Mesenteric fat pad (tissue), 1 donor: ENCODE measurements around the gene RBMS3. TPM values are rescaled to one million over a fixed set of nuclear protein-coding genes. Genes with fewer than 3 reads are reported as not detected.

ENCODE experiments used
- DNase-seq: peaks from one replicate; pipeline ENCODE4 v3.0.0-alpha.2; 2020; ENCODE audit warnings: low spot score
- total RNA-seq: library from RNA; stranded (reverse); fragmentation: NEBNext Ultra II Directional; extraction: Animal tissue kit (Norgen Biotek cat#: 25700); gene quantifications from one replicate; pipeline ENCODE4 v1.2.1, GENCODE V29; 2021
- donor health status: DM: yes; HTN: yes; CAD: no.

The RBMS3 gene
- total RNA-seq, 1 donor from 2014 or later, result 127 TPM

- DNase-seq, result no peak
Measured at GRCh38 chr3:29565236-29565635, 284.4 kb downstream of the RBMS3 start.

GRCh38 chr3:29567501-29567900 lies 286.6 kb downstream of the RBMS3 start:
- DNase-seq, result no peak

- no peak for DNase-seq
Measured at GRCh38 chr3:29568355-29568754, 287.5 kb downstream of the RBMS3 start.

- DNase-seq, result no peak
Measured at GRCh38 chr3:29576181-29576580, 295.3 kb downstream of the RBMS3 start.

- DNase-seq, result no peak
Measured at GRCh38 chr3:29576675-29577074, 295.8 kb downstream of the RBMS3 start.

- DNase-seq, result no peak
Measured at GRCh38 chr3:29577250-29577649, 296.4 kb downstream of the RBMS3 start.

GRCh38 chr3:29581311-29581710 lies 300.4 kb downstream of the RBMS3 start:
- no peak for DNase-seq

GRCh38 chr3:29582273-29582672 lies 301.4 kb downstream of the RBMS3 start:
- DNase-seq, result no peak

- DNase-seq, result no peak
Measured at GRCh38 chr3:29583861-29584260, 303.0 kb downstream of the RBMS3 start.

GRCh38 chr3:29585368-29585767 lies 304.5 kb downstream of the RBMS3 start:
- no peak for DNase-seq

GRCh38 chr3:29587340-29587739 lies 306.5 kb downstream of the RBMS3 start:
- DNase-seq, result no peak

GRCh38 chr3:29590012-29590411 lies 309.1 kb downstream of the RBMS3 start:
- DNase-seq, result no peak

- DNase-seq, result no peak
Measured at GRCh38 chr3:29590461-29590860, 309.6 kb downstream of the RBMS3 start.

GRCh38 chr3:29591579-29591978 lies 310.7 kb downstream of the RBMS3 start:
- DNase-seq, result no peak

GRCh38 chr3:29593802-29594201 lies 312.9 kb downstream of the RBMS3 start:
- no peak for DNase-seq

- no peak for DNase-seq
Measured at GRCh38 chr3:29594261-29594660, 313.4 kb downstream of the RBMS3 start.

GRCh38 chr3:29597376-29598008 lies 316.6 kb downstream of the RBMS3 start:
- DNase-seq, result no peak

GRCh38 chr3:29601861-29602585 lies 321.2 kb downstream of the RBMS3 start:
- no peak for DNase-seq

- DNase-seq, result no peak
Measured at GRCh38 chr3:29605845-29606244, 325.0 kb downstream of the RBMS3 start.

- DNase-seq, result no peak
Measured at GRCh38 chr3:29606416-29606815, 325.5 kb downstream of the RBMS3 start.

GRCh38 chr3:29608414-29609327 lies 327.8 kb downstream of the RBMS3 start:
- no peak for DNase-seq

GRCh38 chr3:29609328-29609811 lies 328.5 kb downstream of the RBMS3 start:
- no peak for DNase-seq
